Activated CD8-positive, alpha-beta memory T cell treated with anti-CD3 and anti-CD28 coated beads for 48 hours (primary cell): ENCODE data around the gene PPP2R5D.

ENCODE experiments used
- DNase-seq, 3 experiments: peaks; one replicate each; pipeline ENCODE4 v3.0.0-alpha.2; 2020; ENCODE audit warnings: low read depth in 2 of 3, low spot score in 2 of 3

The PPP2R5D gene

GRCh38 chr6:42963179-42963854 is 21.1 kb upstream of the PPP2R5D start:
- DNase-seq = no peak

GRCh38 chr6:42963855-42964605 is 20.3 kb upstream of the PPP2R5D start:
- no peak for DNase-seq

GRCh38 chr6:42966571-42966970 is 17.8 kb upstream of the PPP2R5D start:
- DNase-seq = no peak

- DNase-seq = no peak
These were observed 17.1 kb upstream of the PPP2R5D start for GRCh38 chr6:42967228-42967627.

- no peak for DNase-seq
These were observed 16.2 kb upstream of the PPP2R5D start for GRCh38 chr6:42968126-42968701.

GRCh38 chr6:42968783-42969182 is 15.6 kb upstream of the PPP2R5D start:
- DNase-seq = no peak

GRCh38 chr6:42969431-42969830 is 14.9 kb upstream of the PPP2R5D start:
- DNase-seq = no peak

GRCh38 chr6:42969934-42970333 is 14.4 kb upstream of the PPP2R5D start:
- DNase-seq = no peak

GRCh38 chr6:42970871-42971612 is 13.3 kb upstream of the PPP2R5D start:
- no peak for DNase-seq

GRCh38 chr6:42971746-42972327 is 12.5 kb upstream of the PPP2R5D start:
- no peak for DNase-seq

- DNase-seq = no peak
These were observed 10.4 kb upstream of the PPP2R5D start for GRCh38 chr6:42973926-42974325.

- no peak for DNase-seq
These were observed 9.4 kb upstream of the PPP2R5D start for GRCh38 chr6:42974919-42975505.

- DNase-seq = no peak
These were observed 5.9 kb upstream of the PPP2R5D start for GRCh38 chr6:42978487-42978838.

GRCh38 chr6:42978839-42979522 is 5.4 kb upstream of the PPP2R5D start, which contains the start of gene PEX6:
PEX6 (minus strand) TSS chr6:42979181; CDS start chr6:42979150, 31 bp downstream.
- DNase-seq = peak; percentile 81 to 85 (median 81)

- DNase-seq = no peak
These were observed 4.7 kb upstream of the PPP2R5D start for GRCh38 chr6:42979523-42980177.

GRCh38 chr6:42981836-42982235 is 2.5 kb upstream of the PPP2R5D start:
- no peak for DNase-seq

GRCh38 chr6:42984924-42985475 is 630 bp downstream of the PPP2R5D start:
- no peak for DNase-seq

GRCh38 chr6:42987533-42988451 is 3.4 kb downstream of the PPP2R5D start:
- no peak for DNase-seq
